ENCODE results near the gene DDIAS.

The DDIAS gene

GRCh38 chr11:82980947-82981346, 79.4 kb downstream of the DDIAS start:
- TF ChIP-seq CTCF (conservative IDR thresholded peaks at IDR 0.05; ENCODE audit: low read length): no peak
- DNase-seq (ENCODE audit: low read depth): no peak
- H3K4me3 ChIP-seq (ENCODE audit: low read length): no peak overlapping the region

DNA sequence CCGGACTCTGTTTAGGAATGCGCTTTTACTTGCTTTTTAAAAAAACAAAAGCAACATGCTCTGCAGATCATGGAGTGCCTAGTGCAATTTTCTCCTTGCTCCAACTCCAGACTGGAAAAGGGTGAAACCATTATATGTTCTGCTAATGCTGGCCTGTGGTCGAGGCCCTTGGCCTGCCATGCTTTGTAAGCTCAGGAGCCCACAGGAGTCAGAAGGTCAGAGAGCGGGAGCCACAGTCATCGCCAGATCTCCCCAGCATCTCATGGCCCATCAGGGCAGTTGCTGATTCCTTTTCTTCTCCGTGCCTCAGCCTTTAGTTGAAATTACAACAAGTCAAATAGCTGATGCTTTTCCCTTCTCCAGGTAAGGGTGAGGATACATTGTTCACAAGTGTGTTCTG, 80.3 kb downstream of the DDIAS start:
- H3K4me3 ChIP-seq (ENCODE audit: low read length): no peak overlapping the region
- no peak for DNase-seq (ENCODE audit: low read depth)
- no peak for TF ChIP-seq CTCF (conservative IDR thresholded peaks at IDR 0.05; ENCODE audit: low read length)
